Activated naive CD8-positive, alpha-beta T cell (primary cell): ENCODE data around the gene KCNK16.
"Not testable (repeated sequence)": the region's sequence is repeated elsewhere in the genome, so short reads cannot be mapped to it uniquely, and the experiment has no call there.

Experiments
- H3K27ac Mint-ChIP-seq: one replicate; pipeline ENCODE4 v1.8.0; 2021; ENCODE audit warnings: mixed read lengths
- H3K27me3 Mint-ChIP-seq: one replicate; pipeline ENCODE4 v1.8.0; 2021; ENCODE audit warnings: mixed read lengths
- H3K36me3 Mint-ChIP-seq: one replicate; pipeline ENCODE4 v1.8.0; 2021; ENCODE audit warnings: mixed read lengths
- H3K4me1 Mint-ChIP-seq: one replicate; pipeline ENCODE4 v1.8.0; 2021; ENCODE audit warnings: low read depth, mixed read lengths
- H3K4me3 Mint-ChIP-seq: one replicate; pipeline ENCODE4 v1.8.0; 2021; ENCODE audit warnings: mild to moderate bottlenecking, mixed read lengths
- H3K9me3 Mint-ChIP-seq: one replicate; pipeline ENCODE4 v1.8.0; 2021; ENCODE audit warnings: low read depth, mixed read lengths

The KCNK16 gene

GRCh38 chr6:39304951-39305350 is 17.6 kb downstream of the KCNK16 start:
- Mint-ChIP-seq H3K4me1 (peaks cover 6% of the 10 kb centered on the region), H3K36me3 (no peaks in the 10 kb centered on the region)

GRCh38 chr6:39303425-39304153 is 18.9 kb downstream of the KCNK16 start:
- no peak overlapping the region for H3K27ac Mint-ChIP-seq
- no peaks in the 10 kb centered on the region for H3K36me3 Mint-ChIP-seq
- peaks cover 6% of the 10 kb centered on the region for H3K4me1 Mint-ChIP-seq
- H3K4me3 Mint-ChIP-seq = no peak overlapping the region
- H3K9me3 Mint-ChIP-seq = no peaks in the 10 kb centered on the region
- H3K27me3 Mint-ChIP-seq = no peaks in the 10 kb centered on the region

More at GRCh38 chr6:39304951-39305350, 17.6 kb downstream of the KCNK16 start:
- Mint-ChIP-seq H3K9me3 (no peaks in the 10 kb centered on the region), H3K27ac (no peak overlapping the region), H3K4me3 (no peak overlapping the region), H3K27me3 (no peaks in the 10 kb centered on the region)

- Mint-ChIP-seq H3K4me3 (peak overlapping the region; percentile 24), H3K36me3 (no peaks in the 10 kb centered on the region), H3K4me1 (peaks cover 6% of the 10 kb centered on the region), H3K27ac (no peak overlapping the region), H3K9me3 (no peaks in the 10 kb centered on the region), H3K27me3 (no peaks in the 10 kb centered on the region)
Measured at GRCh38 chr6:39302669-39303424, 19.7 kb downstream of the KCNK16 start.

- Mint-ChIP-seq H3K9me3 (no peaks in the 10 kb centered on the region), H3K36me3 (no peaks in the 10 kb centered on the region), H3K4me1 (peaks cover 6% of the 10 kb centered on the region), H3K27ac (no peak overlapping the region), H3K4me3 (no peak overlapping the region), H3K27me3 (no peaks in the 10 kb centered on the region)
Measured at GRCh38 chr6:39302011-39302410, 20.5 kb downstream of the KCNK16 start.

- Mint-ChIP-seq H3K27ac (no peak overlapping the region), H3K4me3 (no peak overlapping the region), H3K4me1 (peaks cover 6% of the 10 kb centered on the region), H3K27me3 (no peaks in the 10 kb centered on the region), H3K36me3 (no peaks in the 10 kb centered on the region), H3K9me3 (no peaks in the 10 kb centered on the region)
Measured at GRCh38 chr6:39301606-39302005, 20.9 kb downstream of the KCNK16 start.

GRCh38 chr6:39300739-39301138 is 21.8 kb downstream of the KCNK16 start:
- Mint-ChIP-seq H3K36me3 (no peaks in the 10 kb centered on the region), H3K27me3 (no peaks in the 10 kb centered on the region), H3K4me3 (no peak overlapping the region), H3K4me1 (peaks cover 6% of the 10 kb centered on the region), H3K27ac (no peak overlapping the region), H3K9me3 (no peaks in the 10 kb centered on the region)

GRCh38 chr6:39298061-39298460 is 24.4 kb downstream of the KCNK16 start:
- Mint-ChIP-seq H3K4me1 (peaks cover 5% of the 10 kb centered on the region), H3K4me3 (no peak overlapping the region), H3K27ac (no peak overlapping the region), H3K9me3 (no peaks in the 10 kb centered on the region), H3K36me3 (no peaks in the 10 kb centered on the region), H3K27me3 (no peaks in the 10 kb centered on the region)

- Mint-ChIP-seq H3K9me3 (no peaks in the 10 kb centered on the region), H3K27ac (no peak overlapping the region), H3K4me3 (no peak overlapping the region), H3K36me3 (no peaks in the 10 kb centered on the region), H3K4me1 (no peaks in the 10 kb centered on the region), H3K27me3 (no peaks in the 10 kb centered on the region)
Measured at GRCh38 chr6:39296745-39297640, 25.5 kb downstream of the KCNK16 start.

- Mint-ChIP-seq H3K36me3 (no peaks in the 10 kb centered on the region), H3K9me3 (no peaks in the 10 kb centered on the region), H3K4me3 (no peak overlapping the region), H3K27ac (no peak overlapping the region), H3K27me3 (no peaks in the 10 kb centered on the region), H3K4me1 (no peaks in the 10 kb centered on the region)
Measured at GRCh38 chr6:39295611-39296011, 26.9 kb downstream of the KCNK16 start.

- H3K4me3 Mint-ChIP-seq = no peak overlapping the region
Measured at GRCh38 chr6:39294899-39295298, 27.6 kb downstream of the KCNK16 start.

GRCh38 chr6:39294133-39294532 is 28.4 kb downstream of the KCNK16 start:
- no peaks in the 10 kb centered on the region for H3K9me3 Mint-ChIP-seq
- H3K36me3 Mint-ChIP-seq = no peaks in the 10 kb centered on the region

More at GRCh38 chr6:39294899-39295298, 27.6 kb downstream of the KCNK16 start:
- no peaks in the 10 kb centered on the region for H3K9me3 Mint-ChIP-seq
- no peaks in the 10 kb centered on the region for H3K27me3 Mint-ChIP-seq
- no peaks in the 10 kb centered on the region for H3K4me1 Mint-ChIP-seq
- H3K27ac Mint-ChIP-seq = no peak overlapping the region
- no peaks in the 10 kb centered on the region for H3K36me3 Mint-ChIP-seq

GRCh38 chr6:39292637-39293036 is 29.9 kb downstream of the KCNK16 start:
- H3K27me3 Mint-ChIP-seq = no peaks in the 10 kb centered on the region
- no peaks in the 10 kb centered on the region for H3K4me1 Mint-ChIP-seq
- no peak overlapping the region for H3K4me3 Mint-ChIP-seq
- no peaks in the 10 kb centered on the region for H3K9me3 Mint-ChIP-seq
- H3K27ac Mint-ChIP-seq = no peak overlapping the region
- H3K36me3 Mint-ChIP-seq = no peaks in the 10 kb centered on the region

More at GRCh38 chr6:39294133-39294532, 28.4 kb downstream of the KCNK16 start:
- Mint-ChIP-seq H3K4me1 (no peaks in the 10 kb centered on the region), H3K27me3 (no peaks in the 10 kb centered on the region), H3K4me3 (no peak overlapping the region), H3K27ac (no peak overlapping the region)

- H3K27ac Mint-ChIP-seq = no peak overlapping the region
- H3K27me3 Mint-ChIP-seq = no peaks in the 10 kb centered on the region
- no peaks in the 10 kb centered on the region for H3K9me3 Mint-ChIP-seq
- no peaks in the 10 kb centered on the region for H3K4me1 Mint-ChIP-seq
- no peaks in the 10 kb centered on the region for H3K36me3 Mint-ChIP-seq
- H3K4me3 Mint-ChIP-seq = no peak overlapping the region
Measured at GRCh38 chr6:39289490-39289889, 33.0 kb downstream of the KCNK16 start.

- Mint-ChIP-seq H3K4me1 (no peaks in the 10 kb centered on the region), H3K27ac (no peak overlapping the region), H3K36me3 (no peaks in the 10 kb centered on the region), H3K27me3 (no peaks in the 10 kb centered on the region), H3K9me3 (no peaks in the 10 kb centered on the region), H3K4me3 (no peak overlapping the region)
Measured at GRCh38 chr6:39287601-39288000, 34.9 kb downstream of the KCNK16 start.

- H3K4me3 Mint-ChIP-seq, H3K27ac Mint-ChIP-seq, H3K9me3 Mint-ChIP-seq, H3K36me3 Mint-ChIP-seq, H3K4me1 Mint-ChIP-seq, H3K27me3 Mint-ChIP-seq: not testable (repeated sequence)
Measured at GRCh38 chr6:39286596-39286995, 35.9 kb downstream of the KCNK16 start.
